Activated CD4-positive, alpha-beta T cell treated with anti-CD3 and anti-CD28 coated beads, Interleukin-2, Interleukin-6, amounts not matched to agents 100 ng/mL and 50 ng/mL, durations not matched to agents 16 hours and 8 hours (primary cell): Measurements from ENCODE around the gene CLCN1.

Experiments used
- DNase-seq: peaks from one replicate; pipeline ENCODE4 v3.0.0-alpha.2; 2020

CLCN1 gene

GRCh38 chr7:143337216-143337615 lies 21.3 kb downstream of the CLCN1 start:
- no peak for DNase-seq

DNA sequence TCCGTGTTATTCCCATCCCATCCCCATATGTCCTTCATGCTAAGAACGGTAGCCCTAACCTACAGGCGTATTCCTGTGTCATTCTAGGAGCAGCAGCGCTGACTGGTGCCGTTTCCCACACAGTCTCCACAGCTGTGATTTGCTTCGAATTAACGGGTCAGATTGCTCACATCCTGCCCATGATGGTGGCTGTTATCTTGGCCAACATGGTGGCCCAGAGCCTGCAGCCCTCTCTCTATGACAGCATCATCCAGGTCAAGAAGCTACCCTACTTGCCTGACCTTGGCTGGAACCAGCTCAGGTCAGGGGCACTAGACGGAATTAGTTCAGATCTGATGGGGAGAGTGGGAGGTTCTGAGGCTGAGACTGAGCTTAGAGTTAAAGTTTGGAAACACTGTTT lies 25.9 kb downstream of the CLCN1 start:
- no peak for DNase-seq

- no peak for DNase-seq
These were observed 27.7 kb downstream of the CLCN1 start for GRCh38 chr7:143343596-143343995.

DNA sequence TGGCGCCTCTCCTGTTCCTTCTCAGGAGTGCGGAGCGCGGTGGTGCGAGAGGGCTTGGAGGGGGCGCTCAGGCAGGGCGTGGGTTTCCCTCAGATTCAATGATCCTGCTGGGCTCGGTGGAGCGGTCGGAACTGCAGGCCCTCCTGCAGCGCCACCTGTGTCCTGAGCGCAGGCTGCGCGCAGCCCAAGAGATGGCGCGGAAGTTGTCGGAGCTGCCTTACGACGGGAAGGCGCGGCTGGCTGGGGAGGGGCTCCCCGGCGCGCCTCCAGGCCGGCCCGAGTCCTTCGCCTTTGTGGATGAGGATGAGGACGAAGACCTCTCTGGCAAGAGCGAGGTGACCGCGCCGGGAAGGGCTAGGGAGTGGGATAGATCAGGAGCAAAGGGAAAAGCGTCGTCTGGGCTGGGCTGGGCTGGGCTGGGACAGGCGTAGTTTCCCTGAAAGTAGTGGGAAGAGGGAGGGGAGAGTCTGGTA lies 29.6 kb downstream of the CLCN1 start:
- DNase-seq: peak; percentile 70

- DNase-seq: no peak
These were observed 30.1 kb downstream of the CLCN1 start for GRCh38 chr7:143346018-143346417.

DNA sequence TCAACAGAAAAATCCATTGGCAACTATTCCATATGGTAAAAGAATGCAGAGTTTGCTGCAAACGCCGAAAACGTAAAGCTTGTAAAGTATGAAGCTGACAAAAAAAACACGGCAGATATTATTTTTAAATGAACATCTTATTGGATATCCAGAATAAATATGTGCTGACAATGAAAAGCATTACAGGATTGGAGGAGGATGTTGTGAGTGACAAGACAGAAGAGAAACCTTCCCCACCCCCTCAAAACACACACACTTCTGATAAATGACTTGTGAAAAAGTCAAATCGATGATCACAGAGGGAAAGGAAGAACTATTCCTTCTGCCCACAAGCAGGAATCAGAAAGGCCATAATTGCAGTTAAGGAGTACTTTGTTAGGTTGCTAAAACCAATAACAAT lies 32.0 kb downstream of the CLCN1 start:
- no peak for DNase-seq

DNA sequence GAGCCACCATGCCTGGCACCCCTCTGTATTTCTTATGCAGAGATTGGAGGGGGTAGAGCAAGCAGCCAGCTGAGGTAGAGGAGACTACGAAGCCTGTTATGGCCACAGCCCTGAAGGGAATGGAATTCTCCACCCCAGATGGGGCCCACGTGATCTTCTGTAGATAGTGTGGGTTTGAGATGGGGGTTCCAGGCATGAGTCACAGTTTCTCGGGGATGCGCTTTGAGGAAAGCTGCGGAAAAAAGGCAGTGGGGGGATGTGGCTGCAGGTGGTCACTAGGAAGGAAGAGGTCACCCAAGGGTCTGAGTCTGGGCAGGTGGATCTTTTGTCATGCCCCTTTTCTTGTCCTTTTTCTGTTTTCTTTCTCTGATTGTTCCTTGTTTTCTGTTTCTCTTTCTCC lies 35.1 kb downstream of the CLCN1 start:
- DNase-seq: no peak

- DNase-seq: no peak
These were observed 35.7 kb downstream of the CLCN1 start for GRCh38 chr7:143351574-143351973.

- no peak for DNase-seq
These were observed 36.7 kb downstream of the CLCN1 start for GRCh38 chr7:143352531-143353002.

DNA sequence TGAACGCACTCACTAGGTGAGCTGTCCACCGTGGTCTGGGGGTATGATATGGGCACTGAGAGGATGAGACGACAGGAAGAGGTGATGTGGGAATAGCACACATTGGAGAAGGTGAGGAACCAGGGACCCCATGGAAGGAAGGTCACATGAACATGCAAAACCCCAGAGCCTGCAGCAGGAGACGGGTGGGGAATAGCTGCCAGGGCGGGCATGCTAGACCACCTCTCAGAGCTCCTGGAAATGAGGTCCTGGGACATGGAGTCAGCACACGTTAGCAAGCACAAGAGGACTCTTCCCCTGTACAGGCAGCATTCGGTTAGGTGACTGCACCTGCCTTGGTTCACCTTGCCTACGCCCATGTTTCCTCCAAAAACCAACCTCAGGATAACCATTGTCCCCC lies 38.5 kb downstream of the CLCN1 start:
- no peak for DNase-seq

GRCh38 chr7:143354965-143355364 lies 39.1 kb downstream of the CLCN1 start:
- no peak for DNase-seq

DNA sequence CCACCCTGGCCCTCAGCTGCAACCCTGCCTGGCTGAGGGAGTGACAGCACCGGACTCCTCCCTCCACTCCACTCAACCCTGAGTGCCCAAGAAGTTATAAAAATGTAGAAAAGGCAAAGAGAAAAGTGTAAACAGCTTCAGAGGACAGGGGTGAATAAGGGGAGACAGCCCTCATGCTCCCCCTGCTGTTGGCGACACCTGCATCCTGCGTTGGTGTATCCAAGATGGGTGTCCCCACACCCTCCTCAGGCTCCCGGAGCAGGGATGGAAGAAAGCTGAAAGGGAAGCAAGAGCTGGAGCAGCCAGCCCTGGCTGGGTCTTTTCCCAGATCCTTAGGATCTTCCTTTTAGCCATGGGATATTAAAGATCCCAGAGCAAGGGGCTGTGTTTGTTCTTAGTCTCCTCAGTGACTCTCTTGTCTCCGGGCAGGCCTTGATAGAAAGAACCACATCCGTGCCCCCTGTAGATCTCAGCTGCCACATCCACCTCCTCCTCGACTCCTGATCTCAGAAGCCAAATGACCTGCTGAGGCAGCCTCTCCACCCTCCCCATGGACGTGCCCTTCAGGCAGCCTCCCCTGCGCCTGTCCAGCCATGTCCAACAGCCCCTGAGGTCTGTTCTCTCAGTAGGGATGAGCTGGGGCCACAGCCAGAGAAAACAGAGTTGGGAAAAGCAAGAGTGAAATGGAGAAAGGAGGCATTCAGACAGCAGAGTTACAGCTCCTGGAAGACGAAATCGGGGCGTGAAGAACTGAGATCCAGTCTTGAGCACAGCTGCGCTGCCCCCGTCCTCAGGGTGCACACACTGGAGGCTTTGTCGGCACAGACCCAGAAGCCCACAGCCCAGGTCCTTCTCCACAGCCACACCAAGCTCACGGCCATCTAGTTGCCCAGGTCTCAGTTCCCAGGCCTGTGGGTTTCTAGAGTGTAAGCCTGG lies 39.8 kb downstream of the CLCN1 start:
- DNase-seq: no peak

DNA sequence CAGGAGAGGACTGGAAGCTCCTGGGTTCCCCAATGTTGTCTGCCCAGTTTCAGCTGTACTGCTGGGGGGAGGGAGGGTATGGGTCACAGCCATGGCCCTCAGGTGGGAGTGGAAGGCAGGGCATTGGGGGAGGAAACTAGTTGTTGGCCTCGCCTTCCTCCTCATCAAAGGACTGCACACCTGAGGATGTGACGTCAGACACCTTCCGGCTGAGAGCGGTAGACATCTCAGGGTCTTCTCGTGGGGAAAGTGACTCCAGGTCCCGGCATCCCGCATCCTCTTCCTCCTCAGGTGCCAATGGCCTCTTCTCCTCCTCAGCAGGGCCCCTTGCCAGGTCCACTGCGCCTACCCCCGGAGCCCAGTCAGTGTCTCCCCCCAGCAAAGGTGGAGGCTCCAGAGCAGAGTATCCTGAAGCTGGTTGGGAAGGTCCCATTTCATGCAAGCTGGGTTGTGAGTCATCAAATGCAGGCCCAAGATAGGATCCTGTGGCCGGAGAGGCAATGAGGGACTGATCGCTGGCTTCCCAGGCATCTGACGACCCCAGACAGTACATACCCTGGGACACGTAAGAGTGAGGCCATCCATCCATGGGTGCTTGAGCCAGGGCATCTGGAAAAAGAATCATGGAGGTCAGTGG lies 40.6 kb downstream of the CLCN1 start:
- DNase-seq: no peak

- no peak for DNase-seq
These were observed 42.7 kb downstream of the CLCN1 start for GRCh38 chr7:143358626-143359025.

DNA sequence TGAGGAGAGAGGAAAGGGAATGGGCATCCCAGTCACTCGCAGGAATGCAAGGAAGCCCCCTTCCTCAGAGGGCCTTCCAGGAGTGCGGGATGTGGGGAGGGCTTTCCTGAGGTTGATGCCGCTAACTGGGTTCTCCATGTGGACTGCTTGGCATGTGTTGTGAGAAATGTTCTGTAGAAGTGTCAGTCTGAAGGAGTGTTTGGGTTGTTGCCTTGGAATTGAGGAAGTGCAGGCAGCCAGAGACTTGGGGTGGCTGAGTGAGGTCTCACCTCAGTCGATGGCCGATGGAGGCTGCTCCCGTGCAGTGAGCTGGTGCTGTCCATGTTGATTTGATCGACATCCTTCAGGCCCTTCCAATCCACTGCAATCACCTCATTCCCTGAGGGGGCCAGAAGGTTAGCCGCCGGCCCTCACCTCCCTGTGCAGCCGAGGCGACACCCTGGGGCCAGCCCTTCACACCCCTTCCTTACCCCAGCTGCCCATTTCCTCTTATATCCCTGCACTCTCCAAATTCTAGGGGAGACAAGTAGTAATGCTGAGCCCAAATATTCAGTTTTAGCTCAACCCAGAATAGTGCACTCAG lies 44.0 kb downstream of the CLCN1 start:
- no peak for DNase-seq

- DNase-seq: no peak
These were observed 45.1 kb downstream of the CLCN1 start for GRCh38 chr7:143360788-143361551.

- no peak for DNase-seq
These were observed 45.7 kb downstream of the CLCN1 start for GRCh38 chr7:143361552-143362130.

- no peak for DNase-seq
These were observed 46.5 kb downstream of the CLCN1 start, which contains the start of gene FAM131B for GRCh38 chr7:143362131-143363015. Gene FAM131B, minus strand, starts transcription at chr7:143362713. Its CDS starts 110 bp downstream, at chr7:143362603.

DNA sequence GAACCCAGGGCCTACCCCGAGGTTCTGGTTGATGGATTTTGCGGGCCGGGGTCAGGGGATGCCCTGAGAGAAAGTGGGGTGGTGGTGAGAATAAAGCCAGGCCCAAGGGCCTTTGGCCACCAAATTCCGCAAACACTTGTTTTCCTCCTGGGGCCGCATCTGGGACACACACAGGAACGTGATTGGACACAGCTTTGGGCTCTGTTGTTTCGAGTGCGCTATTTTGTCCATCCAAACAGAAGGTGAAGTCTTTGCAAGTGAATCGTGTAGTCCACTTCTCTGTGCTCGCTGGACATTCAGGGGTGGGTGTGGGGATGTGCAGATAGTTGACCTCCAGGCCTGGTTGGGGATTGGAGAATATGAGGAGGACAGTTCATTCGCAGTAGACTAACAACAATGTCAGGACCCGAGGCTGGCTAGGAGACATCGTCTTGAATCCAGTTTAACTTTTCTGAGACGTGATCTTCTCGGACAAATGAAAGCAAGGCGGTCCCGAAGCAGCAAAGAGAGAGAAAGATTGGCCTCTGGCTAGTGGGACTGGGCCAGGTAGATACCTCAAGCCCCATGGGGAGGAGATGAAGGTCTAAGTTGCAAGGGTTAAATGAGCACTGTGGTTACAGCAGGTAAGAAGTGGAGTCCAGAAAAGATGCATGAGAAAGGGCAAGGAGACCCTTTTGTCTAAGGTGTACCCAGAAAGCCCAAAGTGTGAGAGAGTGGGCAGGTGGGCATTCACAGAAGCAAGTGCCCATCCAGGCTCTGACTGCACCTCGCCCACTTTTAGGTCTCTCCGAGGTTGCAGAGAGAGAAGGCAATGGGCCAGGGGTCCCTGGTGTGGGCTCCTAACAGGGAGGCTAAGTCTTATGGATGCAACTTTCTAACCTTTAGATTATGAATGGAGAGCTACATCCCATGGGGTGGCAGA lies 47.4 kb downstream of the CLCN1 start:
- no peak for DNase-seq

DNA sequence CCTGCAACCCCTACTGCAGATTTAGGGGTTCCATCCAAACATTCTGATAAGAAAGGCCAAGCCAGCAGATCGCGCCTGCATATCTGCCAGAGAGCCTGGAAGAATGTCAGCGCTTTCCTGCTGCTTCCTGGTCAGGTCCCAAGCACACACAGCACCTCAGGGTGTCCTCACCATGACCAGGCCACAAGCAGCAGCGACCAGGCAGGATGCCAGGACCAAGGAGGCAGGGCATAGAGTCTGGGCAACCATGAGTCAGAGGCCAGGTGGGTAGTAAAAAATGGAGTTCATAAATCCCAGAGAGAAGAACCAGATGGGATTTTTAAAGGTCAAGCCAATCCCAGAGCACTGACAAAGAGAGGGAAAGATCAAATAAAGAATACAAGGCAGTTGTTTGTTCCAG lies 52.1 kb downstream of the CLCN1 start:
- no peak for DNase-seq
